Thoracic aorta (tissue), 2 donors: ENCODE data around the gene UBR4. TPM values are rescaled to one million over a fixed set of nuclear protein-coding genes. Genes with fewer than 3 reads are reported as not detected.

Source experiments
- ATAC-seq: fragments of 150-250 bp; one replicate; pipeline ENCODE4 v1.8.0; 2017; ENCODE audit warnings: low read depth; ENCODE audit not compliant: insufficient number of reproducible peaks, low FRiP score
- DNase-seq: peaks from one replicate; pipeline ENCODE4 v3.0.0-alpha.2; 2020; ENCODE audit warnings: low spot score
- H3K27ac ChIP-seq, 2 donors: fragments of 200-600 bp; sonication (generic); 1 replicate in 1 of 2; 2 replicates in 1 of 2; pipeline ENCODE4 v1.5.1; 2016; ENCODE audit warnings: mild to moderate bottlenecking in 2 of 2, moderate library complexity in 2 of 2
- H3K27me3 ChIP-seq: fragments of 200-600 bp; sonication (generic); replicated peaks from 2 replicates; pipeline ENCODE4 v1.6.0; 2016; ENCODE audit warnings: mild to moderate bottlenecking; ENCODE audit not compliant: insufficient read depth
- H3K36me3 ChIP-seq: fragments of 200-600 bp; sonication (generic); one replicate; pipeline ENCODE4 v1.5.1; 2016
- H3K4me1 ChIP-seq, 2 donors: fragments of 200-600 bp; sonication (generic); 1 replicate in 1 of 2; 2 replicates in 1 of 2; pipeline versions ENCODE4 v1.5.1 to v1.6.0; 2016; ENCODE audit warnings: low read depth in 2 of 2, mild to moderate bottlenecking in 1 of 2; ENCODE audit not compliant: control insufficient read depth in 1 of 2
- H3K4me3 ChIP-seq: fragments of 200-600 bp; sonication (generic); 2 replicates; pipeline ENCODE4 v1.5.1; 2016; ENCODE audit warnings: mild to moderate bottlenecking
- H3K9me3 ChIP-seq: fragments of 200-600 bp; sonication (generic); 2 replicates; pipeline ENCODE4 v1.5.1; 2016
- total RNA-seq, 2 donors: library from RNA; depleted of rRNA; stranded (reverse); fragments of >200 nt; gene quantifications; one replicate each; pipeline versions ENCODE4 v1.1.0 to v1.2.3, GENCODE V29; 2016
- TF ChIP-seq, protein P1 (sequence below): fragments of 200-600 bp; sonication (generic); IDR thresholded peaks from one replicate; pipeline ENCODE4 v1.5.1; 2019; ENCODE audit warnings: antibody characterized with exemption

The UBR4 gene
- total RNA-seq, 2 donors from 2014 or later: 231 to 266 TPM

GRCh38 chr1:19133360-19133759 lies 76.7 kb downstream of the UBR4 start:
- H3K9me3 ChIP-seq: no peaks in the 10 kb centered on the region
- H3K27me3 ChIP-seq: no peaks in the 10 kb centered on the region
- TF ChIP-seq, protein P1, sequence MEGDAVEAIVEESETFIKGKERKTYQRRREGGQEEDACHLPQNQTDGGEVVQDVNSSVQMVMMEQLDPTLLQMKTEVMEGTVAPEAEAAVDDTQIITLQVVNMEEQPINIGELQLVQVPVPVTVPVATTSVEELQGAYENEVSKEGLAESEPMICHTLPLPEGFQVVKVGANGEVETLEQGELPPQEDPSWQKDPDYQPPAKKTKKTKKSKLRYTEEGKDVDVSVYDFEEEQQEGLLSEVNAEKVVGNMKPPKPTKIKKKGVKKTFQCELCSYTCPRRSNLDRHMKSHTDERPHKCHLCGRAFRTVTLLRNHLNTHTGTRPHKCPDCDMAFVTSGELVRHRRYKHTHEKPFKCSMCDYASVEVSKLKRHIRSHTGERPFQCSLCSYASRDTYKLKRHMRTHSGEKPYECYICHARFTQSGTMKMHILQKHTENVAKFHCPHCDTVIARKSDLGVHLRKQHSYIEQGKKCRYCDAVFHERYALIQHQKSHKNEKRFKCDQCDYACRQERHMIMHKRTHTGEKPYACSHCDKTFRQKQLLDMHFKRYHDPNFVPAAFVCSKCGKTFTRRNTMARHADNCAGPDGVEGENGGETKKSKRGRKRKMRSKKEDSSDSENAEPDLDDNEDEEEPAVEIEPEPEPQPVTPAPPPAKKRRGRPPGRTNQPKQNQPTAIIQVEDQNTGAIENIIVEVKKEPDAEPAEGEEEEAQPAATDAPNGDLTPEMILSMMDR: no peak
- no peak overlapping the region for H3K4me3 ChIP-seq
- no peak for DNase-seq
- ATAC-seq: no peak
- no peaks in the 10 kb centered on the region for H3K4me1 ChIP-seq
- peaks cover 54% of the 10 kb centered on the region for H3K36me3 ChIP-seq
- H3K27ac ChIP-seq: no peak overlapping the region

DNA sequence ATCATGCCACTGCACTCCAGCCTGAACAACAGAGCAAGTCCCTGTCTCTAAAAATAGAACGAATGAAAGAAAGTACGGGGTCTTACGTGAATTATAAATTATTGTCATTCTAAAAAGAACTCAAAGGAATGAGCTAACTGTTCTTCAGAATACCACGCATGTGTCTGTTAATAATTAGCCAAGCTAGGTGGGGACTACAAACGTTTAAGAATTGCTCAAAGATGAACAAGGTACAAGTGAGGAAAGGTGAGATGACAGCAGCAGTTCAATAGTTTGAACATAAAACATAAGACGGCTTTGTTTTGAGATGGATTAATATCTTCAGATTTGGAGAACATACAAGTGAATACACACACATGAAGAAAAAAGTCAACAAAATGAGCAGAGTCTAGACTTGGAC lies 79.6 kb downstream of the UBR4 start:
- no peaks in the 10 kb centered on the region for H3K27me3 ChIP-seq
- TF ChIP-seq, protein P1: no peak
- H3K4me3 ChIP-seq: no peak overlapping the region
- H3K36me3 ChIP-seq: peaks cover 63% of the 10 kb centered on the region
- H3K4me1 ChIP-seq: no peaks in the 10 kb centered on the region
- no peak for ATAC-seq
- H3K27ac ChIP-seq: no peak overlapping the region
- H3K9me3 ChIP-seq: no peaks in the 10 kb centered on the region
- no peak for DNase-seq

DNA sequence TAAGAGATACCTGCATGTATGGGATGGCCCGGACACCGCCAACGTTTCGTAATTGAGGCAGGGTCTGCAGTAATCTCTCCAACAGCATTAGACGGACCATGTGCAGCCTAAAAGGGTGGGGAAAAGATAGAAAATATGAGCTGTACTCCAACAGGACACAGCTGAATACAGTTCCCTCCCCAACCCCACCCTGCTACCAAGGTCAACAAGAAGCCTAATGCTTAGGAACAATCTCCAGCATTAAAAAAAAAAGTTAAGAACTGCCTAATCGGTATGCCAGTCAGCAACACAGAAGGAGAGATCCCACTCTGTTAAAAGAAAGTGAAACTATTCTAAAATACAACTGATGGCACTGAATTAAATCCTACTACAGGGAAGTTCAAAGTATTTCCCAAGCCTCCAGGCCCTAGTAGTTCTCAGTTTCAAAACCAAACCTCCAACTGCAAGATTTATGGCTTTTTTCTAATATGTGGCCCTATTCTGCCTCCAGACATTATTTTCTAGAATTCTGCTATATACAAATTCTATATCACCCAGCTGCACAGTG lies 81.0 kb downstream of the UBR4 start:
- no peak for DNase-seq
- Histone ChIP-seq H3K27me3 (no peaks in the 10 kb centered on the region), H3K36me3 (peaks cover 65% of the 10 kb centered on the region), H3K4me1 (no peaks in the 10 kb centered on the region), H3K27ac (no peak overlapping the region), H3K4me3 (no peak overlapping the region), H3K9me3 (no peaks in the 10 kb centered on the region)
- TF ChIP-seq, protein P1: no peak
- ATAC-seq: no peak

DNA sequence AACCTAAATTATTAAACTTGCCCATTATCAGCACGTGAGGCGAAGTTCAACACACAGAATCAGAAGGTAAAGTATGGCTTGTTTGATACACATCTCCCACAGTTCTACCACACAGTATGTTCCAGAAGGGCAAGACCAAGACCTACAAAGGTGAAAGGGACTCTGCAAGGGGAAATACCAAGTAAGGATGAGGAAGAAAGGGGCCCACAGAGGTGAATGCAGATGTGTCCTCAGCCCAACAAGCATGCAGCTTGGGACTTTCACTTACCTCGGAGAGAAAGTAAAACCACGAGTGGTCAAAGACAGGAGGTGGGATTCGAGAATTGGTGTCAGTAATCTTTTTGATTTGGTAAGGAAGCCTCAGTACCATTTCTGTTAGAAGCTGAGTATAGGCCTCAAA lies 85.8 kb downstream of the UBR4 start:
- Histone ChIP-seq H3K27ac (no peak overlapping the region), H3K4me1 (no peaks in the 10 kb centered on the region), H3K9me3 (no peaks in the 10 kb centered on the region), H3K36me3 (peaks cover 94% of the 10 kb centered on the region), H3K27me3 (no peaks in the 10 kb centered on the region), H3K4me3 (no peak overlapping the region)
- TF ChIP-seq, protein P1: no peak
- DNase-seq (no peak), ATAC-seq (no peak)

DNA sequence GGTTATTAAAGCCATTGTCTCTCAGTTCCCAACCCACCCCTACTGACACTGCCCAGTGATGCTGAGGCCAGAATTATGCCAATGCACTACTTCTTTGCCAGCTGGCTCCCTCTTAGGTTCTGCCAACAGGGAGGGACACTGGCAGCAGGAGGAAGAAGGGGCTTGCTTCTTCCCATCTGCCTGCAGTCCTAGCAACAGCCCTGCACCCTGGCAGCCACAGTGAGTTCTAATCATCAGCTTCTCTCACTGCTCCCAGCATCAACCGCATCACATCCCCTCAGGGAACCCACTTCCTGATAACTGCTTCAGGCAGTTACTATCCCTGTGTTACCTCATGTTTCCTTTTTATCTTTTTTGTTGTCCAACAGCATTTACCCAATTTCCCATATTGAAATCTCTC lies 86.2 kb downstream of the UBR4 start:
- Histone ChIP-seq H3K36me3 (peaks cover 94% of the 10 kb centered on the region), H3K4me1 (no peaks in the 10 kb centered on the region), H3K27me3 (no peaks in the 10 kb centered on the region), H3K9me3 (no peaks in the 10 kb centered on the region), H3K4me3 (no peak overlapping the region), H3K27ac (no peak overlapping the region)
- no peak for ATAC-seq
- DNase-seq: no peak
- TF ChIP-seq, protein P1: no peak
